NOMO-1 (cell line): ENCODE data around the gene TJP2.

Source experiments
- DNase-seq, 2 experiments: peaks; one replicate each; lab custom pipeline; 2025; ENCODE audit not compliant: unreplicated experiment in 2 of 2; lab: John Stamatoyannopoulos, UW

The TJP2 gene

DNA sequence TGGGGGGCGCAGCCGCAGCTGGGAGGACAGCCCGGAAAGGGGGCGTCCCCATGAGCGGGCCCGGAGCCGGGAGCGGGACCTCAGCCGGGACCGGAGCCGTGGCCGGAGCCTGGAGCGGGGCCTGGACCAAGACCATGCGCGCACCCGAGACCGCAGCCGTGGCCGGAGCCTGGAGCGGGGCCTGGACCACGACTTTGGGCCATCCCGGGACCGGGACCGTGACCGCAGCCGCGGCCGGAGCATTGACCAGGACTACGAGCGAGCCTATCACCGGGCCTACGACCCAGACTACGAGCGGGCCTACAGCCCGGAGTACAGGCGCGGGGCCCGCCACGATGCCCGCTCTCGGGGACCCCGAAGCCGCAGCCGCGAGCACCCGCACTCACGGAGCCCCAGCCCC lies 47.0 kb downstream of the TJP2 start:
- DNase-seq = no peak

GRCh38 chr9:69222970-69223369 lies 48.9 kb downstream of the TJP2 start:
- DNase-seq = no peak

- DNase-seq = no peak
Observed at GRCh38 chr9:69223605-69224004, 49.5 kb downstream of the TJP2 start.

- DNase-seq = no peak
Observed at GRCh38 chr9:69229367-69229766, 55.3 kb downstream of the TJP2 start.

DNA sequence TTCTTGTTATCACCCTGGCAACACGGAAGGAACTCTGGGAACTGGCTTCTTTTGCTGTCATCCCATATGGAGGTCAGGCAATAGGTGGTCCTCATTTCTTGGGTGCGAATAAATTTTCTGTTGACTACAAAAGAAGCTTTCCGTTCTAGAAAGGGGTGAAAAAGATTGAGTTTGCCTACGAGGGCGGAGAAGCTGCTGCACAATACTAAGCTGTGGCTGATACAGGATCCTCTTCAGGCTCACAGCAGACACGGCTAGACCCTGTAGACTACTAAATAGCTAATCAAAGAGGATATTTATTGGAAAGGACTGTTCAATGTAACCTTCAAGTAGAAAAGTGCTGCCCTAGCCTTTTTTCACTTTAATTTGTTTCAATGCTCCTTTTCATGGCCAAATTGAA lies 58.1 kb downstream of the TJP2 start:
- no peak for DNase-seq

DNA sequence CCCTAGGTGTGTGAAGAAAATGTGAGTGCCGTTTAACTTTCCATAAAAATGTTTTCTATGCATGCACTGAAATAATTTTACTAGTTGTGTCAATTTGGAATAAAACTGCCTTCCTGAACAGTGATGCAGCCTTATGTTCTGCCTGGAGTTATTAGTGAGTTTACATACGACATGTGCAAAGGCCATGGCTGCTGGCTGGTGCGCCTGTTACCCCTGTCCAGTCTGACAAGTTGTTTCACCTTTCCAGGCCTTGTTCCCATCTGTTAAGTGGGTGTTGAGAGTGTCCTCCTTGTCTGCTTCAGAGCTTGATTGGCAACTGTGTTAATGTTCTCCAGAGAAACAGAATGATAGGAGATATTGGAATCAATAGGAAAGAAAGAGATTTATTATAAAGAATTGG lies 60.6 kb downstream of the TJP2 start:
- DNase-seq = no peak

DNA sequence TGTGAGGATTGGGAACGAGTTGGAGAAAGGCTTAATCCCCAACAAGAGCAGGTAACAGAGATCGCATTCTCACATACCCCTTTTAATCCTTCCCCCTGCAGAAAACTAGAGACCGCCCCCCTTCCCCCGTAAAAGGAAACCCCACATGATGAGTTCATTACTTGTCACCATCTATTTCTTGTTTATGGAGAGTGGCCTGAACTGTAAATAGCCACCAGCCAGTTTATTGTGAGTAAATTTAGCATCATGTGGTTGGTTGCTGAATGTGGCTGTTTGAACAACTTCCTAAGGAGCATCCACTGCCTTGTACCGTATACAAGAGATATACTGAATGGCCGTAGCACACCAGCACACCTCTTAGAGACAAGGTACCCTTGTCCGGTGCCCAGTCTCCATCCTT lies 62.1 kb downstream of the TJP2 start:
- no peak for DNase-seq

DNA sequence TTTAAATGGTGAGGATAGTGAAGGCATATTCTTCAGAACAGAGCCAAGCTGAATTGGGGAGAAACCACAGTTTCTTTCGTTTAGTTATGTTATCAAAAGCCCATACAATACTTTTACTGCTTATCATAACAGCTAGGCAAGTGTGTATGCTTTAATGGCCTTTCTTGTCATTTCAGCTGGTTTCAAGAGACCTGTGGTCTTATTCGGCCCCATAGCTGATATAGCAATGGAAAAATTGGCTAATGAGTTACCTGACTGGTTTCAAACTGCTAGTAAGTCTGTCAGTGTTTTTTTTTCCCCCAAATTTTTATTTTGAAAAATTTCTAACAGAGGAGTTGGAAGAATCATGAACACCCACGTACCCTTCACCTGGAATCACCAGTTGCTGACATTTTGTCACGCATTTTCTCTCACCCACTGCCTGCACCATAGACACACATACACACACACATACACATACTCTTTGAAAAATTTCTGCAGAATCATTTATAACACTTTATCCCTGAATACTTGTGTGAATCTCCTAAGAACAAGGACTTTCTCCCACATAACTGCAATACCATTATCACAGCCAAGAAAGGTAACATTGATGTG lies 63.7 kb downstream of the TJP2 start:
- no peak for DNase-seq

DNA sequence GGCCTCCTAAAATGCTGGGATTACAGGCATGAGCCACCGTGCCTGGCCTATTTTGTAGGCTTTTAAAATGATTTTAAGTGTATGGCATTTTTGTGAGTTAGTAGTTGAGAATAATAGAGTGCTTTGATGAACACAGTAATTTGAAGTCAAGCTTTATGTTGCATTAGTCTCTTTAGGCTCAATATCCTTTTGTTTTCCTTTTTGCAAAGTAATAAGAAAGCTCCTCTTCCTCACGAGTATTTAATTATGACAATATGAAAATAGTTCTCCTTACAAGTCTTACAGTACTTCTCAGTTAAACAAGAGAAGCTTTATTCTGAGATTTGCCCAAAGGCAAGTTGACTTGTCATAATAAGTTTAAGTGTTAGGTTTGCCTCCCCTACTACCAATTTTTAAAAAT lies 69.0 kb downstream of the TJP2 start:
- no peak for DNase-seq

DNA sequence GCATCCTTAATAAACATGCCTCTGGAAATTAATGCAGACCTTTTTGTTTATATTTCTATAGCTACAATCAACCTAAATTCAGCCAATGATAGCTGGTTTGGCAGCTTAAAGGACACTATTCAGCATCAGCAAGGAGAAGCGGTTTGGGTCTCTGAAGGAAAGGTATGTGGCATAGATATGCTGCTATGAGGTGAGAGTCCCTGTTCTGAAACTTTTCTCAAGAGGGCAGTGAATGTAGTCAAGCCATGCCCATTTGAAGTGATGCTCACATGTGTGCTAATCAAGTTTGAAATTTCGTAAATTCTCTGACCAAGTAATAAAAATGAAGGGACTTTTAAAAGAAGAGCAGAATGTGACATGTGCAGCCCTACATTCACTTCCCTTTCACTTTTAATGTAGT lies 72.6 kb downstream of the TJP2 start:
- DNase-seq = no peak

- DNase-seq = no peak
Observed at GRCh38 chr9:69248005-69248404, 73.9 kb downstream of the TJP2 start.

DNA sequence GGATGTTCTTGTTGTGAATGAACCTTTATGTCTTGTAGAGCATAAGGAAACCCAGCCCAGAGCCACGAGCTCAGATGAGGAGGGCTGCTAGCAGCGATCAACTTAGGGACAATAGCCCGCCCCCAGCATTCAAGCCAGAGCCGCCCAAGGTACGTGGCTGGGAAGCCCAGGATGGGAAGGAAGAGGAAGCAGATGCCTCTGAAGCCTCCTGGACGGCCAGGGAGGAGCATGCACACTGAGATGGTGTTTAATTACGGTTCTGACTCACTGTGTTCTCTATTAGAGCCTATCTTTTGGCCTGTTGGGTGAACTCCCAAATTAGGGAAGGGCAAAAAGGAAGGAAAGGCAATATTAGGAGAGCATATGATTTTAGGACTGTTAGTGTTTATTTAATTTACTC lies 75.3 kb downstream of the TJP2 start:
- DNase-seq = no peak

GRCh38 chr9:69250681-69251080 lies 76.6 kb downstream of the TJP2 start:
- DNase-seq = no peak

- DNase-seq = no peak
Observed at GRCh38 chr9:69252436-69252835, 78.4 kb downstream of the TJP2 start.

GRCh38 chr9:69253057-69253456 lies 79.0 kb downstream of the TJP2 start:
- DNase-seq = no peak

DNA sequence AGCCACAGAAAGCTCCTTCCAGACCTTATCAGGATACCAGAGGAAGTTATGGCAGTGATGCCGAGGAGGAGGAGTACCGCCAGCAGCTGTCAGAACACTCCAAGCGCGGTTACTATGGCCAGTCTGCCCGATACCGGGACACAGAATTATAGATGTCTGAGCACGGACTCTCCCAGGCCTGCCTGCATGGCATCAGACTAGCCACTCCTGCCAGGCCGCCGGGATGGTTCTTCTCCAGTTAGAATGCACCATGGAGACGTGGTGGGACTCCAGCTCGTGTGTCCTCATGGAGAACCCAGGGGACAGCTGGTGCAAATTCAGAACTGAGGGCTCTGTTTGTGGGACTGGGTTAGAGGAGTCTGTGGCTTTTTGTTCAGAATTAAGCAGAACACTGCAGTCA lies 80.1 kb downstream of the TJP2 start:
- DNase-seq = no peak

DNA sequence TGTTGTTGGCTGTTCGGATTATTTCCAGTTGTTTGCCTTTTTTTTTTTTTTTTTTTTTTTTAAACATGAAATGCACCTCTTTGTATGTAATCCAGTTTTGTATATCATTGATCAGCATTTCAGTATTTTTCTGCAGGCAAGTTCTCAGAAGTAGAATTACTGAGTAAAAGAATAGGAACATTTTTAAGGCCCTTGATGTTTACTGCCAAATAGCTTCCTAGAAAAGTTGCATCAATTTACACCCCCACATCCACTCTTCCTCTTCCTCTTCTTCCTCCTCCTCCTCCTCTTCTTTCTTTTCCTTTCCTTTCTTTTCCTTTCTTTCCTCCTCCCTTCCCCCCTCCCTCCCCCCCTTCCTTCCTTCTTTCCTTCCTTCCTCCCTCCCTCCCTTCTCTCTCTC lies 81.5 kb downstream of the TJP2 start:
- no peak for DNase-seq

GRCh38 chr9:69258551-69258950 lies 84.5 kb downstream of the TJP2 start:
- DNase-seq = no peak

- no peak for DNase-seq
Observed at GRCh38 chr9:69260161-69260560, 86.1 kb downstream of the TJP2 start.

DNA sequence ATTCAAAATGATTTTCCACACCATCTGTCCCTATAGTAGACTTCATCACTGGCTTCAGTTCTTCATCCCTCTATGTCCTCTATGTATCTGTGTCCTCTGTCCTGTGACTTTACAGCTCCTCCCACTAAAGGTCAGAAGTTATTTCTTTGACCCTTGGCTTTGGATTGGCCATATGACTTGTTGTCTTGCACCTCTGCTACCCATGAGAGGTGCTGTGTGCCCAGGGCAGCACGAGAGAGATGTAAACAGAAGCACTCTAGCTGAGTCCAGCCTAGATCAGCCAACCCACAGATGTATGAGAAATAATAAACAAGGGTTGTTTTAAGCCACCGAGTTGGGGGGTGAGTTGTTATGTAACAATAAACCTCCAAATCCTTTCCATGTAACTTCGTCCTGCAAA lies 87.6 kb downstream of the TJP2 start:
- no peak for DNase-seq

- DNase-seq = peak; percentile 0 to 1
Observed at GRCh38 chr9:69264526-69264925, 90.4 kb downstream of the TJP2 start.

DNA sequence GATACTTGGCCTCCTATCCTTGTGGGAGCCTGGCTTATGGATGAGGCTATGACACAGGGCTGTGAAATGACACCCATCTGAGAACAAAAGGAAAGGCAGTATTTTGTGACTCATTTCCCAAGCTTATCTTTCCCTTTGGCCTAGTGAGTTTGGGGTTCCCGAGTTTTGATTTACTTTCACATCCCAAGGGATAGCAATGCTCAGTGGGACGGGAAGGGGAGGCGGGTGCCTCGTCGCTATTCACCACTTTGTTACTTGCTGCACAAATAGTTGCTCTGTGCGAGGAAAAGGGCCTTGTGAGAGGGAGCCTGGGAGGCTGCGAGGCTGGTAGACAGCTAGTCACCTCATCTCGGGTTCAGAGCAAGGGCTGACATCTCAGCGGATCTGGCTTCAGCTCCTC lies 91.8 kb downstream of the TJP2 start:
- DNase-seq = no peak

DNA sequence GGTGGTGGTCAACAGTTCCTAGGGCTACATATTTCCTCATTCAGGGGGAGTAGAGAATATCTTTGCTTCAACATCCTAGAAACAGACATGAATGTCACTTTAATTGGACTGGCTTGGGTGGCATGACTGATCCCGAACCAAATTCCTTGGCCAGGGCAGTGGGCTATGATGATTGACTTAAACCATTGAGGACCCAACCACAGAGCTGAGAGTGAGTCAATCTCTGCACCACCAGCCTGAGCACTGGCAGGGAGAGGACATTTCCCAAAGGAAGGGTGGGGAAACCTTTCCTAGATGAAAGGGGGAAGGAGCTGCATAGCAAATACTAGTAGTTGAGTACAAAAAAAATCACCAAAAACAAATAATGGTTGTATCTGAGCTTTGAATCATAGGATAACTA lies 98.1 kb downstream of the TJP2 start:
- DNase-seq = no peak

DNA sequence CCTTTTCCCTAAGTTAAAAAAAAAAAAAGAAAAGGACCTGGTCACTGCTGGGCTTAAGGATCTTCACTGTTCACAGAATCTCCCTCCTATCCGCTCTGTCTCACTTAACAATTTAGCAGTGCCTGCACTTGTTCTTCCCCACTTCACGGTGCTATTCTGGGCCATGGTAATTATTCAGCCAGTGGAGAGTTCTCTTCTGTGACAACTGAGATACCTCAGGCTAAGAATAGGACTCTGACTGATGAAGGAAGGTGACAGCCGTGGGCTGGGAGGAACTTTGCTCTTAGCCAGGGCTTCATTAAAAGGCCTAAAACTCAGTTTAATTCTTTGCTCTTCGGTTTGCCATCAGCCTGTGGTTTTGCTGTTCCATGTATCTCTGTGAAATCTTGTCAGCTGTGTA lies 99.1 kb downstream of the TJP2 start:
- DNase-seq = no peak
